ENCODE results near the gene RNF113B.

GRCh38 chr13:98155475-98156109 is 21.5 kb downstream of the RNF113B start:
- TF ChIP-seq CTCF (conservative IDR thresholded peaks at IDR 0.05), result no peak
- no peak for TF ChIP-seq ZFX (IDR thresholded peaks at IDR 0.05)

Measured in C4-2B (cell line).